ENCODE measurements around the gene HDAC4.

HDAC4 gene

DNA sequence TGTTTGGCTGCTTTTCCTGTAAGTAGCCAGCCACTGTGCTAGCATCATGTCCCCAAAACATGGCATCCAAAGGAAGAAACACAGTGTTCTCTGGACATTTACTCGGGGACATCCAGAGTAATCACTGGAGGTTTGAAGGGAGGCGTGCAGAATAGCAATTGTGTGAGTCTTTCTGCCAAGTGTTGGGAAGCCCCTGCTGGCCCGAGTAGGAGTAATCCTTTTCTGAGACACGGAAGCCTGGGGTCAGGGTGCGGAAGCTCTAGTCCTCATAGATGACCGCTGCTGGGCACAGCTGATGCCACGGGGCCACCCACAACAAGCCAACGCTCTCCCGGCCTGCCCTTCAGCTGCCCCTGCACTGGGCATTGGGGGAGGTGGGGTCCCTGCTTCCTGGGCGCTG lies 24.8 kb upstream of the HDAC4 start:
- DNase-seq = no peak

DNA sequence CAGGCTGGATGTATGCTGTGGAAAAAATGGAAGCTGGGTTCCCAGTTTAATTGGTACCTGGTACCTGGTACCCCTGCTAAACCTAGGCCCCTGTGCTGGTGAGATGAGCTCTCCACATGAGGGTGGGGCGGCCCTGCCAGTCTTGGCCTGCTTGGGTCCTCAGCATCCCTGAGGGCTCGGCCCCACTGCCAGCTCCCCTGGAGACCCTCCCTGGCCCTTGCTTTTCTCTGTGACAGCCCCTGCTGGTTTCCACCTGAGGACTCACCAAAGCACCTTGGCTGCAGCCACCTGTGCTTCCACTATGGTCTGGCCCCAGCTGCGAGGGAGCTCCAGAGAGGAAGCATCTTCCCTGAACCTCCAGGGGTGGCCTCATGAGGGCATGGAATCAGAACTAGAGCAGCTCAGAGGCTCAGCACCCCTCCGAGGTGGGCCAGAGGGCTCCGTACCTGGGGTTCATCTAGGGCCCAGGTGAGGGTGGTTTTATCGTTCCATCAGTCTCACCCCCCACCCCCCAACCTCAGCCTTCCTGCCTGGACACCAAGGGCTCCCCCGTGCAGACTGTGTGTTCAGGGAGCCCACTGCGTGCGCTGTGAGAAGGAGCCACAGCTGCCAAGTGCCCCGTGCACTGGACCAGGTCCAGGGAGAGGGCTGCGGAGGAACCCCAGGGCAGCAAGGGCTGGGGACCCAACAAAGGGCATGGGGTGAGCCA lies 23.7 kb upstream of the HDAC4 start:
- DNase-seq = no peak

DNA sequence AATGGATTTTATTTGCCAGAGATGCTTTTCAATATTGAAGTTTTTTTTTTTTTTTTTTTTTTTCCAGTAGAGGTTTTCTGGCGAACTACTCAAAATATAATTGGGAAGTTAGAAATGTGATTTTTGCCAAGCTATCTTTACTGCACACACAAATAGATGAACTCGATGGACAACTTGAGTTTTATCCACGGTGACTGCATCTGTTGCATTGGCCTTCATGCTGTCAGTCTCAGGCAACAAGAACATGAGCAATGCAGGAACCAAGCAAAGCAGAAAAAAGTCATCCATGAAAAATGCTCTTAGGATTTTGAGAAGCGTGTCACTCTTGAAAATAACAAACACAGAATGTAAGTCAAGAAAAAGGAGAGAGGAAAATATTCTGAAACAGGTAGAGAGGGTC lies 22.7 kb upstream of the HDAC4 start:
- DNase-seq = no peak

DNA sequence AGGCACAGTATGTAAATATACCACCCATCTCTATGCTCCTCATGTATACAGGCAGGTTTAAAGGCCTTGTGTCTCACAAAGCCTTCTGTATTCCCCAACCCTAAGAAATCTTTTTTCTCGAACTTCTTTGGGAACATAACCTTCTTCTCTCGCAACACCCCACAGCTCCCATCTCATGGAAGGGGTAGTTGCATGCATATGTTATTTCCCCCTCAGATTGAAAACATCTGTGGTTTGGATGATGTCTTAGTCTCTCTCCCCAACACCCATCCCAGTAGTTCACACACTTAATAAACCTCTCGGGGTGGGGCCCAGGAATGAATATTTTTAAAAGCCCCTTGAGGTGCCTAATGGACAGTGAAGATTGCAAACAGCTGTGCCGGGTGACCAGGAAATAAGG lies 21.0 kb upstream of the HDAC4 start:
- no peak for DNase-seq

DNA sequence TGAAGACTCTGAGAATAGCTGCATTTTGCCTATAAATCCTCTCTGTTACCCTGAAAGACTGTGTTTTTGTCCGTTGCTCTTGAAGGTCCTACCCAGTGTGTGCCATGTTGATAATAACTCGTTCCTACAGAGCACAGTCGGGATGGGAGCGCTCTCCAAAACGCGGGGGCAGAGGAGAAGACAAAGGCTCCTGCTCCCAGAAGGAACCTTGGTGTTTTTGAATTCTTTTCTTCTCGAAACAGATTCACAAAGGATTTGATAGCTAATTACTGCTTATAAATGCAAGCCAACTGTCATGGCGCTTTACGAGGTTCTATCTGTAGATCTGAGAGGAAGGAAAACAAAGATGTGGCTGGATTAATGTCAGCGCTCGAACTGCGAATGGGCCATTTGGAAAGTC lies 19.3 kb upstream of the HDAC4 start:
- DNase-seq = no peak

DNA sequence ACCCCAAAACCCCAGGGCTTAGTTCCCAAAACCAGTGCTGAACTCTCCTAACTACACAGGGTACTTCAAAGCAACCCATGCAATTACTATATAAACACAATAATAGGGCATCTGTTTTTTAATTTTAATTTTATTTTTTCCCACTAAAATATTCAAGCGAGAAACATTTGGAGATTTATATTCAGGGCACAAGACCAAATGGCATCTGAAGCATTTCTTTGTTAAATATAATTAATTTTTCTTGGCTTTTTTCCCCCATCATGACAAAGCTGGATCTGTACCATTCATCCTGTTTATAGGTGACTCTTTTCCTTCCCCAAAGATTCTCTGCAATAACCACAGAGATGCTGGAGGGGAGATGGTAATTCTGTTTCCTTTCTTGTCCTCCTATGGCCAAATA lies 18.1 kb upstream of the HDAC4 start:
- DNase-seq = no peak

DNA sequence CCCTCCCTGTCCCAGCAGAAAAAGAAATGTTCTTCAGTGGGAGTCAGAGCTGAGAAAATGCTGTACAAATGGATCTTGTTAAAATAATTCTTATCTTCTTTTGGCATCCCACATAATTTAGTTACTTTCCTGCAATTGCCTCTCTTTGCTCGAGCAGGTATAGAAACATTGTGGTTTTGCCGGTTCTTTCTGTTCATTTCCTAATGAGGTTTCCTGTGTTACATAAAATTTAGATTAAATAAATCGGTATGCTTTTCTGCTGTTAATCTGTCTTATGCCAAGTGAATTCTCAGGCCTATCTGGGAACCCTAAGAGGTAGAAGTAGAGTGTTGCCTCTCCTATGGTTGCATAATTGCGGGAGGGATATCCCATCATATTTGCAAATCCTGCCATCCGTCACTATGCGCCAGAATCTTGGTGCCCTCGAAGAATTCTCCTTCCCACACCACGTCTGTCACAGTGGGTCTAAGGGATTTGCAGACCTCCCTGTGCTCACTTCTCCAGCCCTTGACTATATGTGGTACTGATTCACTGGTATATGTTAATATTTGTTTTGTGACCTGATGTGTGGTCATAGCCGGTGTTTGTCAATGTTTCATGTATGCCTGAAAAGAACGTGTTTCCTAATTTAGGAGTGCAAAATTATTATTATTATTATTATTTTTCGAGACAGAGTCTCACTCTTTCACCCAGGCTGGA lies 12.2 kb upstream of the HDAC4 start:
- no peak for DNase-seq

DNA sequence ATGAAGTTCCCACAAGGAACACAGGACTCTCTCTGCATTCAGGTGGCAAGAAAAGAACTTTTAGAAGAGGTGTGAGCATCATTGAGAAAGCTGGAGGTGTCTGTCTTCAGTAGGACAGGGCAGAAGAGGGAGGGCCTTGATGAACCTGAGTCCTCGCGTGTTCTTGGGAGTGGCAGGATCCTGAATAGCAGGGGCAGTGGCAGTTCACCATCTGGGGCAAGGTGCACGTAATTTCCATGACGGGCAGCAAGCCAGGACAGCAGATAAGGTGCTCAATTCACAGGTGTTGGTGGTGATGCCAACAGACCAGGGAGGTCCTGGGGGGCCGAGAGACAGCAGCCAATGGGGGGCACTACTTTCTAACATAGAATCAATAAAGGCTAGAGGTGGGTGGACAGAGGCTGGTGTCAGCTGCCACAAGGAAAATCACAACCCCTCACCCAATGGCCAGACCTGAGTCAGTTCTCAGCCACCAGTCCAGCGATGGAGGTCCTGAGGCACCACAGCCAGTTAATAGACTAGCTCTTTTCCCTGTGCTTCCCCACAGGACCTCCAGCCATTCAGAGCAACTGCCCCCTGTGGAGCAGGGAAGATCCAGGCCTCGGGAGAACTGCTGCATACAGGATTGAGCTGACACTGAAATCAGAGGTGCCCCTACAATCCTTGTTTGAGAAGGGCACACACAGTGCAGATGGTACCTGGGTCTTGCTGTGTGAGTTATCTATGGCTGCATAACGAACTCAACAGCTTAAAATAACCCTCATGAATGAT lies 10.9 kb upstream of the HDAC4 start:
- no peak for DNase-seq

DNA sequence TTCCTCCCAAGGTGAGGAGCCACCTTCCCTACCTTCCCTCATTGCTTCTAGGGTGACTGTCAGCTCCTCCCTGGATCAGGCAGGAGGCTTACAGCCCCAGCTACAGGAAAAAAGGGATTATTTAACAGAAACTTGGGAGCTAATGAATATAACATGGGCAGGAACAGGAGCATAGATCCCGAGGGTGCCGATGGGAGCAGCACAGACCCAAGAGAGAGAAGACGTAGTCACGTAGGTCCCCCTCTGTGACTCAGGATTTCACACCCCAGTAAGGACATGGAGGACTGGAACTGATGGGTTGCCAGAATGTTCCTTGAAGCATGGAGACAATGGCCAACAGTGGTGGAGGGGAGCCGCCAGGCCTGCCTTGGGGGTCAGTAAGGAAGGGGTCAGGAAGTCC lies 10.3 kb upstream of the HDAC4 start:
- no peak for DNase-seq

DNA sequence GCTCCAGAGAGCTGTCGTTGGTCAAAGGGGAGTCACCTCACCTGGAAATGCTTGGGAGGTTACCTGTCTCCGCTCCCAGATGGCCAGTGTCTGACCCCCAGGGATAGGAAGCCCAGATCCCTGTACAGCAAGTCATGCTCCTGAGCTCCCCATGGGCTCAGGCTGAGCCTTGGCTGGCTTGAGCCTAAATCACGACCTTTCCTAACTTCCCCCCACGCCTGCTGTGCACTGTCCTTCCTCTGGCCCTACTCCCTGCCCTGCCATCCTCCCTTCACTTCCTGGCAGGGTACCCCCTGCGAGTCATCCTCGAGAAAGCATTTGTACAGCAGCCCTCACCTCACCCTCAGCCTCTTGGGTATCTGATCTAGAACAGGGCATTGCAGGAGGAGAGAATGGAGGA lies 9.2 kb upstream of the HDAC4 start:
- DNase-seq = no peak

DNA sequence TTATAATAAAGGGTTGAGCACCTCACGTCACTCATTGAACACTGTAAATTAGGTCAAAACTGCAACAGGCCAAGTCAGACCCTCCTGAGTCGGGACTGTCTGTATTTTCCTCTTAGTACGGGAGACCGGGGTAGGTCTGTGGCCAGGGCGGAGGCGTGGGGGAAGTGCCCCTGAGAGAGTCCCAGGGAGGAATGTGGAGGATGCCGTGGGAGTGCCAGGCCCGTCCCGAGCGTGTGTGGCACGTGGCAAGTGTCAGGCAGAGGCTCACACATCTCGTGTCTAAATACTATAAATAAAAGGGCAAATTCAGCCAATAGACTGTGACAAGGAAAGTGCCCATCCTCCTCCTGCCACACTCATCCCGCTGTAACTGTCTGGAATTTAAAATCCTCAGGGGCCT lies 6.3 kb upstream of the HDAC4 start:
- no peak for DNase-seq

DNA sequence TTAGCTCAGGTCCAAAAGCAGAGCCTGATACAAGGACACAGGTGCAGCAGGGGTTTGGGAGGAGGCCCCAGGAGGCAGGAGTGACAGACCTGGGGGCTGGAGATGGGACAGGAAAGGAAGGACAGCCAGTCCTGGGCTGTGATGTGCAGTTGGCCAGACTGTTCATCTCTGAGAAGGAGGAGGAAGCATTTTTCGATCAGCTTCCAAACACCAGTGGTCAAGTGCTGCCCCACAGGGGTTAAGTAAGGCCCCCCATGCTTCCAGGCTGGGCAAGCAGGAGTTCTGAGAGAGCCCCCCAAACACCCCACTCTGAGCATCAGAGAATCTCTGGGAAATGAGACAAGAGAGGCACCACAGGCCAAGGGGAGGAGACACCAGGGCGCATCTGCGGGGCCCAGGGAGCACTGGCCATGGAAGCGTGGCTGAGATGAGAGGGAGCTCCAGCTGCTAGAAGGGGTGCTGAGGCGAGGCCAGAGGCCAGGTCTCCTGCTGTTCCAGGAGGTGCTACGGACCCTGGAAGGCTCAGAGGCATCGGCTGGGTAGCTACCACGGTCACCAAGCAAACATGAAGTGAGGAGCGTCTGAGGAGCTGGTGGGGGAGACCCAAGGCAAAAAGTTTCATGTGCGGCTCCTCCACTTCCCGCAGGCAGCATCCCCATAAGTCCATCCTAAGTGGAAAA lies 5.6 kb upstream of the HDAC4 start:
- DNase-seq = no peak

DNA sequence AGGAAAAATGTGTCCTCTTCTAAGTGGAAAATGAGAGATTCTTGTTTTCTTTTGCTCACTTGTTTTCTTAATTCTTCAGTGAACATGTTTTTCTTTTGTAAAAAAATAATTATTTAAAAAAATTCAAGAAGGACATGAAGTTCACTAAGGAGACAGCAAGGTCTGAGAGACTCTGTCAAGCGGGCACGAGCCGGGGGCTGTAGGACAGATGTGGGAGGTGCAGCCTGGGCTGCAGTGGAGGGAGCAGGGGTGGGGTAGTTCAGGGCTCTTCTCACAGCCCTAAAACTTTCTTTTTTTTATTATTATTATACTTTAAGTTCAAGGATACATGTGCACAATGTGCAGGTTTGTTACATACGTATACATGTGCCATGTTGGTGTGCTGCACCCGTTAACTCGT lies 4.3 kb upstream of the HDAC4 start:
- no peak for DNase-seq

DNA sequence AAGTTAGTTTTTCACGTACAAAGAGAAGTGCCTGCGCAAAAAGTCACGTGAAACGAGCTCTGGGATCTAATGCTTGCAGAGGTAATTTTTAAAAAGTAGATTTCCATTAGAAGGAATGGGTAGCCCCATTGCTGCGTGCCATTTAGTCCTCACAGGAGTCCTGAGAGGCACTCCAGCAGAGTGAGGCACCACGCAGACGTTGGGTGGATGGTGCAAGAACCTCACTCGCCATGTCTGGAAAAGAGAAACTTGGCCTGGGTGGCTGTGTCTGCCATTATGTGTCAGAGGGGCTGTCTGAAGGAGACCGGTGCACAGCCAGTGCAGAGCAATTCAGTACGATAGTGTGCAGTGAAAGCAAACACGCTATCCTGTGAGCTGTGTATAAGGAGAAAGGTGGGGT lies 1.8 kb upstream of the HDAC4 start:
- DNase-seq = no peak

DNA sequence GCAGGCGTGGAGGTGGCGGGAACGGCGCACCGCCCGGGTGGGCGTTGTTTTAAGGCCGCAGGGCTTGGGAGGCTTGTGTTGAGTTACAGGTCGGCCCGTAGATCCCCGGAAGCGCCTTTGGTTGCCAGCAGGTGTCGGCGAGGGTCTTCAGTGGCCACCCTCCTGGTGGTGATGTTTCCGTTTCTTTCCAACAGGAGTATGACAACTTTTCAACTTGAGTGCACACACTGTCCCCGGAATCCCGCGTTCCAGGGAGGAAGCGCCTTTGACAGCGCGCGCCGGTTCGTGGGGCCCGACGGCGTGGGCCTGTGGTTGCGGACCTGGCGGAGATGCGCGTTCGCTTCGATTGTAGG lies 1.0 kb upstream of the HDAC4 start:
- DNase-seq = peak in 1 of 2 experiments; percentile 9

DNA sequence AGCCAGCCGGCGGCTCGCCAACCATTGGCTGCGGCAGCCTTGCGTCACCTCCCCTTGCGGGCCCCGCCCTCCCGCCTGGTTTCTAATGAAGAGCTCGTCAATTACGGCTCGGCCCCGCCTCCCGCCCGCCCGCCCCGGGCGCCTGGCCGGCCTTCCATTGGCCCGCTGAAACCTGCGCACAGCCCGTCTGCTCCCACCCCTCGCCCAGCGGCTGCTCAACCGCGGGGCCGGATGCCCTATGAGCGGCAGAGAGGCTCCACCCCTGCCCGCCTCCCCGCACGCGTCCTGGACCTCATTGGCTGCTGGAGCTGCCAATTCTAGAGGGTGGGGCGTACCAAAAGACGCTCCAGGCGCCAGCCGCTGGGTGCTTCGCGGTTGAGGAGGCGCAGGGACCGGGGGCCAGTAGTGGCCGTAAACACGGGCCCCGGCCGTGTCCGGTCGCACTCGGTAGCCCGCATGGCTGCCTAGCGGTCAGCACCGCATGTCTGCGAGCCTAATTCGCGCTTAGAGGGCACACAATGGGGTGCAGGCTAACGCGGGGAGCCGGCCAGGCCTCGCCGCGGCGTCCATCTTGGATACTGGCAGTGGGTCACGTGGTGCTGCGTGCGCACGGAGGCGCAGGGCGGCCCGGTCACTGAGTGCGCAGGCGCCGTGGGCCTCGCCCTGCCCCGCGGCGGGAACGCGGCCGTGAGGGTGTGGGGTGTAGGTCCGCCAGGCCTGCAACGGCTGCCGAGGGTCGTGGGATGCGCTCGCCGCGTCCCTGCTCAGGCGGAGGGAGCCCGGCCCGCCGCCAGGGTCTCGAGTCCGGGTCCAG lies 454 bp upstream of the HDAC4 start:
- peak; percentile 79 to 86 for DNase-seq

DNA sequence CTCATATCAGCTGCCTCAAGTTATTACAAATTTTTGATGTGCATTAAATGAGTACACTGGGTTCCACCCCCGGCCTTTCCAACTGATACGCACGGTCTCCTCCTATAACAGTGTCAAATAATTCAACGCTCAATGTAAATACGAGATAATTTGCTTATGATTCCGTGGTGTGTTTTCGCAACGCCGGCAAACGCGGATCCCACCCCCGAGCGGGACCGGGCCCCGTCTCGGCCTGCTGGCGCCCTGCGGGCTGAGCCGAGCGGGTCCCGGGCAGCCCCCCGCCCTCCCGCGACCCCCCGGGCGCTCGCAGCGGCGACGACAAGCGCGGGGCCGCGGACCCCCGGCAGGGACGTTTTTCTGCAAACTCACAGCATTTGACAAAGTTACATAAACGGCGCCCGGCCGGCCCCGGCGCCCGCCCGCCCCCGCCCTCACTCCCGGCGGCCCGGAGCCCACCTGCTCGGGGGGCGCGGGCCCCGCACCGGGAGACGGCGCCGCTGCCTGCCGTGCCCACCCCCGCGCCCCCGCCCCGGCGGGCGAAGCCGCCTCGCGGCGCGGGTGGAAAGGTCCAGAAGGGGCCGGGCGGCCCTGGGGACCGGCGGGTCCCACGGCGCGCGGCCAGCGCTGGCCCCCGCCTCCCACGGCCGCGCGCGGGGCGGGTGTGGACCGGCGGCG lies 762 bp downstream of the HDAC4 start:
- no peak for DNase-seq

DNA sequence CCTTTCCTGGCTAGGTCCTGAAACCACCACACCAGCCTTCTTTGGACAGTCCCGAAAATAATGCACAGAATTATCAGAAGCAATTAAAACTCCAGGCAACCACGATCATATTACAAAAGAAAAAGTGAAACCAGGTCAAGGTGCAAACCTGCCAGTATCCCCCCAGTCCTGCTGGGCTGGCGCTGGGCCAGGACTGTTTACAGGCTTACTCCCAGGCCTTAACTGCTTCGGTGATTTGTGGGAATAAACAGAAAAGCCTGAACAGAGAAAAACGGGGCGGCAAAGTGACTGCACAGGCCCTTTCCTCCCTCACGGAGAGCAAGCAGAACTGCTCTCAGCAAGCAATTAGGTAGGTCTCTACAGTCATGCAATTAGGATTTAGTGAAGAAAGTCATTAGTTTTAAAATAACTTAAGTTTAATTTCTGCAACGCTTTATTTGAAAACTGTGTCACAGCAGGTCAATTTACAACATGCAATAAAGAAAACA lies 1.3 kb downstream of the HDAC4 start:
- DNase-seq = peak; percentile 6 to 9

DNA sequence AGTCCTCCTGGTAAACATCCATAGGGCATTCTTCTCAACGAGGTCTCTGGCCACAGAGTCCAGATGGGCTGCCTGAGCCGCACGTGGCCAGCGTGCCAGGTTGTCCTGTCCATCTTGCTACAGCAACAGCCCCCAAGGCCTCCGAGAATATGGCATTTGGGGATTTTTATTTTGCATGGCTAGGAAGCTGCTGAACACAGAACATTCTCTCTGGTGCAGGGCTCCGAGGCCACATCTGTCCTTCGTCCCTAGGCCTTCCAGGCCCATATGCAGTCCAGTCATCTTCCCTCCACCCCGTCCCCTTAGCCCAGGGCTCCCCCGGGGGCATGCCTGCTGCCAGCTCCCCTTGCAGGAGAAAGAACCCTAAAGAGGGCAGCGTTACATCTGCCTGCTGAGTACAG lies 2.3 kb downstream of the HDAC4 start:
- peak in 1 of 2 experiments; percentile 1 for DNase-seq

DNA sequence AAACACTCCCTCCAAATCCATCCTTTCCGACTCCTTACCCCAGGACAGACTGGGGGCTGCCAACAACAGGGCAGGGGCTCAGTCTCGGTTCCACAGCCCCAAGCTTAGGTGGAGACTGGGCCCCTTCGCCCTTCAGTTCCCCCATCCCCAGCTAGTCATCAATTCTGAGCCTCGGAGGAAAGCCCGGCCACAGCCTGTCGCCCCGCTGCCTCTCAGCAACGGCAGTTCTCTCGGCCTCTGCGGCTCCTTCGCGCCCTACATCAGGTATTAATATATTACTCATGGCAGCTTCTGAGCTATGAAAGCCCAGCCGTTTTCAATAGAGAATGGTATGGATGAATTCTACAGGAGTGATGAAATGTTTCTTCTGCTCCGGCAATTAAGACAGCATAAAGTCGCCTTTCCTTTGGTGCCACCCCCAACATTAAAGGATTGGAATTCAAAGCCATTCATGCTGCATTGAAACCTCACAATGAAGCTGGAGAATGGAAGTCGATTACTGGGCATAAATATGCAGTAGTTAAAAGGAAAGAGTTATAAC lies 2.8 kb downstream of the HDAC4 start:
- DNase-seq = no peak

DNA sequence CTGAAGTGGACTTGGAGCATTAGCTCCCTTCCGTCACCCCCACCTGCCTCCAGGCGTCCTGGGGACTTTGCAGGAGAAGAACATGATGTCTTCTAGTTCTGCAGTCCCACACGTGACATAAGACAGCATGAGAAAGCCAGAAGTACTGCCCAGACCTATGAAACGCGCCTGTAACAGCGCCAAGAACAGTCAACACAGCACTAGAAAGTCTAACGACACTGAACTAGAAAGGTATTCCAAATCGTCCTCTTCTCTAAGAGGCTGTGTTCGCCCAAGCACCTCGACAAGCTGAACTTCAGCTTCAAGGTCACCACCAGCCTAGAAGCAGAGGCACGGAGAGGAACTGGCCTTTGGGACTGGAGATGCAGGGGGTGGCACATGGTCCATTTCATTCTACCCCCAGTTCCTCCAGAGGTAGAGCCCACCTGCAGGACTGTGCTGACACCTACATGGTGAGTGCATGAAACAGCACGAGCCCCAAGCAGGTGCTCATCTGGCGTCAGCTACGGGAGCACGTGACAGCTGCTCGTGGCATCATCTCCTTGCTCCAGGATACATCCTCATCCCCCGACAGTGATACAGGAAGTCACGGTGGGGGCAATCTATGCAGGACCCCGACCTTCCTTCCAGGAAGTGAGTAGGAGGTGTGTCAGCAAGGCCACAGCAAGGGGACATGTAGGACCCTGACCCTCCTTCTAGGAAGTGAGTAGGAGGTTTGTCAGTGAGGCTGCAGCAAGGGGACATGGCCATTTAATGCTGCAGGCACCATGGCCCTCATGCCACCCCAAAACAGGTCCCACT lies 3.7 kb downstream of the HDAC4 start:
- no peak for DNase-seq

Data from Kasumi-1 (cell line).